ENCODE measurements around the gene HERPUD2. TPM values are rescaled to one million over a fixed set of nuclear protein-coding genes. Genes with fewer than 3 reads are reported as not detected.

HERPUD2 gene
- polyA plus RNA-seq, 1 of the 3 experiments (the other 2 are of a cell fraction), result 39.2 TPM

DNA sequence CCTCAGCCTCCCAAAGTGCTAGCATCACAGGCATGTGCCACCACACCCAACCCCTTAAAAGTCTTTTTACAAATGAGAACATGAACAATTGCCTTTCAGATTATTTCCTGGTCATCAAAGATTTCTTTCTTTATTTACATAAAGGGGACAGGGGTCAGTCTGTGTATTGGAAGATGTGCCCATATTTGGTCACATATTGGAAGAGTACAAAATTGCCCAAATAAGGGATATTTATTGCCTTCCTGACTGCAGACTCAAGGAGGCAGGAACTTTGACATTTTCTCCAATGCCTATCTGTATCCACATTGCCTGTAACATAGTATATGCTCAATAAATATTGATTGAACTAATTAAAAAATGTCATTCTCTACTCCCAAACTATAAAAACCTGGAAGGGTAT, 25.9 kb upstream of the HERPUD2 start:
- Histone ChIP-seq H3F3A (replicated peaks; ENCODE audit: insufficient read depth) (no peaks in the 10 kb centered on the region), H3K9me3 (no peaks in the 10 kb centered on the region), H3K79me2 (ENCODE audit: insufficient read depth) (no peaks in the 10 kb centered on the region), H3K4me3 (ENCODE audit: low read depth in 2 of 2, low read length in 1 of 2) (no peak overlapping the region), H3K27me3 (ENCODE audit: insufficient read depth) (no peaks in the 10 kb centered on the region), H3K36me3 (replicated peaks in 1 of 2; ENCODE audit: control insufficient read depth in 1 of 2, insufficient read depth in 2 of 2, low read length in 1 of 2) (no peaks in the 10 kb centered on the region), H3K27ac (ENCODE audit: low read depth in 2 of 2, low read length in 1 of 2) (no peak overlapping the region), H3K9me2 (no peaks in the 10 kb centered on the region), H3K4me1 (ENCODE audit: control insufficient read depth in 1 of 2, insufficient read depth in 2 of 2, low read depth in 1 of 2, low read length in 1 of 2) (peaks cover 11 to 16% of the 10 kb centered on the region in 2 experiments; a peak in 3 of 4 replicates), H3K4me2 (no peak overlapping the region), H4K20me1 (ENCODE audit: insufficient read depth) (no peaks in the 10 kb centered on the region), H2AFZ (ENCODE audit: low read depth) (no peak overlapping the region), H3K9ac (no peak overlapping the region)
- ChIA-PET POLR2A (no interaction called here), CTCF (interaction anchor here (2.0 kb wide), 1 partner anchor 11 kb away, joined by 9 read pairs; no protein-coding TSS in a partner anchor)
- DNase-seq, result no peak
- TF ChIP-seq CTCF (IDR thresholded peaks at IDR 0.05) (no peak), MEF2A (IDR thresholded peaks at IDR 0.05; ENCODE audit: borderline replicate concordance, low read depth) (no peak), FOXM1 (IDR thresholded peaks at IDR 0.05; ENCODE audit: low read depth) (no peak), MXI1 (IDR thresholded peaks at IDR 0.05; ENCODE audit: low read depth, low read length) (no peak), EP300 (IDR thresholded peaks at IDR 0.05; ENCODE audit: borderline replicate concordance in 1 of 2, low read depth in 1 of 2, low read length in 1 of 2) (no peak), POLR2AphosphoS5 (IDR thresholded peaks at IDR 0.05; ENCODE audit: low read depth, low read length) (no peak), GABPA (IDR thresholded peaks at IDR 0.05; ENCODE audit: low read depth) (no peak), SIN3A (IDR thresholded peaks at IDR 0.05; ENCODE audit: borderline replicate concordance, low read depth, low read length) (no peak), RAD21 (IDR thresholded peaks at IDR 0.05; ENCODE audit: low read length) (no peak), MAX (IDR thresholded peaks at IDR 0.05; ENCODE audit: low read depth) (no peak), RCOR1 (IDR thresholded peaks at IDR 0.05; ENCODE audit: low read length) (no peak), IRF3 (IDR thresholded peaks at IDR 0.05; ENCODE audit: low read depth, low read length) (no peak), NFIC (IDR thresholded peaks at IDR 0.05; ENCODE audit: borderline replicate concordance) (no peak)
- TF ChIP-seq, protein P1, sequence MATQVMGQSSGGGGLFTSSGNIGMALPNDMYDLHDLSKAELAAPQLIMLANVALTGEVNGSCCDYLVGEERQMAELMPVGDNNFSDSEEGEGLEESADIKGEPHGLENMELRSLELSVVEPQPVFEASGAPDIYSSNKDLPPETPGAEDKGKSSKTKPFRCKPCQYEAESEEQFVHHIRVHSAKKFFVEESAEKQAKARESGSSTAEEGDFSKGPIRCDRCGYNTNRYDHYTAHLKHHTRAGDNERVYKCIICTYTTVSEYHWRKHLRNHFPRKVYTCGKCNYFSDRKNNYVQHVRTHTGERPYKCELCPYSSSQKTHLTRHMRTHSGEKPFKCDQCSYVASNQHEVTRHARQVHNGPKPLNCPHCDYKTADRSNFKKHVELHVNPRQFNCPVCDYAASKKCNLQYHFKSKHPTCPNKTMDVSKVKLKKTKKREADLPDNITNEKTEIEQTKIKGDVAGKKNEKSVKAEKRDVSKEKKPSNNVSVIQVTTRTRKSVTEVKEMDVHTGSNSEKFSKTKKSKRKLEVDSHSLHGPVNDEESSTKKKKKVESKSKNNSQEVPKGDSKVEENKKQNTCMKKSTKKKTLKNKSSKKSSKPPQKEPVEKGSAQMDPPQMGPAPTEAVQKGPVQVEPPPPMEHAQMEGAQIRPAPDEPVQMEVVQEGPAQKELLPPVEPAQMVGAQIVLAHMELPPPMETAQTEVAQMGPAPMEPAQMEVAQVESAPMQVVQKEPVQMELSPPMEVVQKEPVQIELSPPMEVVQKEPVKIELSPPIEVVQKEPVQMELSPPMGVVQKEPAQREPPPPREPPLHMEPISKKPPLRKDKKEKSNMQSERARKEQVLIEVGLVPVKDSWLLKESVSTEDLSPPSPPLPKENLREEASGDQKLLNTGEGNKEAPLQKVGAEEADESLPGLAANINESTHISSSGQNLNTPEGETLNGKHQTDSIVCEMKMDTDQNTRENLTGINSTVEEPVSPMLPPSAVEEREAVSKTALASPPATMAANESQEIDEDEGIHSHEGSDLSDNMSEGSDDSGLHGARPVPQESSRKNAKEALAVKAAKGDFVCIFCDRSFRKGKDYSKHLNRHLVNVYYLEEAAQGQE (IDR thresholded peaks at IDR 0.05; ENCODE audit: low read depth, low read length), result no peak
- TF ChIP-seq, protein P2, sequence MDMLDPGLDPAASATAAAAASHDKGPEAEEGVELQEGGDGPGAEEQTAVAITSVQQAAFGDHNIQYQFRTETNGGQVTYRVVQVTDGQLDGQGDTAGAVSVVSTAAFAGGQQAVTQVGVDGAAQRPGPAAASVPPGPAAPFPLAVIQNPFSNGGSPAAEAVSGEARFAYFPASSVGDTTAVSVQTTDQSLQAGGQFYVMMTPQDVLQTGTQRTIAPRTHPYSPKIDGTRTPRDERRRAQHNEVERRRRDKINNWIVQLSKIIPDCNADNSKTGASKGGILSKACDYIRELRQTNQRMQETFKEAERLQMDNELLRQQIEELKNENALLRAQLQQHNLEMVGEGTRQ (IDR thresholded peaks at IDR 0.05; ENCODE audit: borderline replicate concordance, low read depth, low read length), result no peak
